Osteoblast (primary cell): ENCODE data around the gene NFIA. TPM values are rescaled to one million over a fixed set of nuclear protein-coding genes. Genes with fewer than 3 reads are reported as not detected.

Source experiments
- DNase-seq: peaks from one replicate; pipeline ENCODE4 v3.0.0; 2011; ENCODE audit warnings: low spot score, mixed read lengths; ENCODE audit not compliant: insufficient read length; ENCODE audit errors: missing footprints
- H2AFZ ChIP-seq: 2 replicates; pipeline ENCODE4 v1.6.0; 2011; ENCODE audit warnings: mild to moderate bottlenecking, low read length
- H3K27ac ChIP-seq: 2 replicates; pipeline ENCODE4 v1.5.1; 2011; ENCODE audit warnings: mild to moderate bottlenecking, low read depth, low read length, moderate library complexity
- H3K27me3 ChIP-seq: 2 replicates; pipeline ENCODE4 v1.6.0; 2012; ENCODE audit warnings: mild to moderate bottlenecking, control low read depth, inconsistent platforms, low read length, moderate library complexity; ENCODE audit not compliant: insufficient read depth
- H3K36me3 ChIP-seq: 2 replicates; pipeline ENCODE4 v1.5.1; 2011; ENCODE audit warnings: mild to moderate bottlenecking, low read length, control low read depth, moderate library complexity; ENCODE audit not compliant: insufficient read depth
- H3K4me1 ChIP-seq: 2 replicates; pipeline ENCODE4 v1.5.1; 2011; ENCODE audit warnings: mild to moderate bottlenecking, low read length, control low read depth, moderate library complexity; ENCODE audit not compliant: insufficient read depth
- H3K4me2 ChIP-seq: 2 replicates; pipeline ENCODE4 v1.6.0; 2011; ENCODE audit warnings: mild to moderate bottlenecking, low read length; ENCODE audit not compliant: insufficient read depth
- H3K4me3 ChIP-seq: fragments of 200-600 bp; sonication (generic); 3 replicates; pipeline ENCODE4 v1.5.1; 2012; ENCODE audit warnings: mild to moderate bottlenecking, low read length, inconsistent platforms; ENCODE audit not compliant: insufficient read depth
- H3K79me2 ChIP-seq: 2 replicates; pipeline ENCODE4 v1.6.0; 2012; ENCODE audit warnings: mild to moderate bottlenecking, low read length, control low read depth, inconsistent platforms; ENCODE audit not compliant: insufficient read depth
- H3K9me3 ChIP-seq: 2 replicates; pipeline ENCODE4 v1.5.1; 2011; ENCODE audit warnings: low read depth, low read length, control low read depth
- H4K20me1 ChIP-seq: 2 replicates; pipeline ENCODE4 v1.6.0; 2012; ENCODE audit warnings: mild to moderate bottlenecking, low read length, control low read depth; ENCODE audit not compliant: insufficient read depth
- CTCF ChIP-seq: IDR thresholded peaks from 2 replicates; pipeline ENCODE4 v1.5.1; 2011; ENCODE audit warnings: mild to moderate bottlenecking, low read depth, low read length, moderate library complexity; ENCODE audit errors: extremely low read depth
- total RNA-seq: library from RNA; depleted of rRNA; stranded (reverse); fragments of >200 nt; gene quantifications from 2 replicates; pipeline ENCODE4 v1.2.3, GENCODE V29; 2012

The NFIA gene
- total RNA-seq, 1 donor, result 7.2 TPM

- no peaks in the 10 kb centered on the region for H3K9me3 ChIP-seq
- no peak for TF ChIP-seq CTCF
- no peaks in the 10 kb centered on the region for H3K36me3 ChIP-seq
- H3K4me2 ChIP-seq, result no peak overlapping the region
- H3K4me1 ChIP-seq, result no peaks in the 10 kb centered on the region
- no peak overlapping the region for H3K4me3 ChIP-seq
- H4K20me1 ChIP-seq, result no peaks in the 10 kb centered on the region
- no peaks in the 10 kb centered on the region for H3K79me2 ChIP-seq
- H3K27ac ChIP-seq, result no peak overlapping the region
- H3K27me3 ChIP-seq, result no peaks in the 10 kb centered on the region
- no peak for DNase-seq
- H2AFZ ChIP-seq, result no peak overlapping the region
These were observed 387.0 kb downstream of the NFIA start for GRCh38 chr1:61469365-61469764.

- DNase-seq, result no peak
- Histone ChIP-seq H2AFZ (no peak overlapping the region), H3K9me3 (no peaks in the 10 kb centered on the region), H4K20me1 (no peaks in the 10 kb centered on the region), H3K79me2 (no peaks in the 10 kb centered on the region), H3K4me3 (no peak overlapping the region), H3K4me2 (no peak overlapping the region), H3K4me1 (no peaks in the 10 kb centered on the region), H3K36me3 (no peaks in the 10 kb centered on the region), H3K27me3 (peaks cover 13% of the 10 kb centered on the region), H3K27ac (no peak overlapping the region)
- TF ChIP-seq CTCF, result no peak
These were observed 390.5 kb downstream of the NFIA start for GRCh38 chr1:61472876-61473275.

GRCh38 chr1:61474269-61474817 is 392.0 kb downstream of the NFIA start:
- no peak overlapping the region for H2AFZ ChIP-seq
- no peaks in the 10 kb centered on the region for H4K20me1 ChIP-seq
- no peaks in the 10 kb centered on the region for H3K79me2 ChIP-seq
- no peak overlapping the region for H3K4me2 ChIP-seq
- H3K9me3 ChIP-seq, result no peaks in the 10 kb centered on the region
- peaks cover 13% of the 10 kb centered on the region for H3K27me3 ChIP-seq
- no peak for DNase-seq
- H3K4me3 ChIP-seq, result no peak overlapping the region
- TF ChIP-seq CTCF, result no peak
- H3K36me3 ChIP-seq, result no peaks in the 10 kb centered on the region
- no peak overlapping the region for H3K27ac ChIP-seq
- no peaks in the 10 kb centered on the region for H3K4me1 ChIP-seq

GRCh38 chr1:61474963-61475362 is 392.6 kb downstream of the NFIA start:
- Histone ChIP-seq H3K27ac (no peak overlapping the region), H3K36me3 (no peaks in the 10 kb centered on the region), H3K27me3 (peaks cover 13% of the 10 kb centered on the region), H4K20me1 (no peaks in the 10 kb centered on the region), H2AFZ (no peak overlapping the region), H3K9me3 (no peaks in the 10 kb centered on the region), H3K4me3 (no peak overlapping the region), H3K79me2 (no peaks in the 10 kb centered on the region), H3K4me1 (no peaks in the 10 kb centered on the region), H3K4me2 (no peak overlapping the region)
- no peak for TF ChIP-seq CTCF
- DNase-seq, result no peak
